PC-9 (cell line): ENCODE data around the gene SDR42E2. TPM values are rescaled to one million over a fixed set of nuclear protein-coding genes. Genes with fewer than 3 reads are reported as not detected.

Experiments used
- Bru-seq: library from RNA; stranded (reverse); fragments of 400-500 nt; gene quantifications from one replicate; lab custom pipeline; 2021; lab: Mats Ljungman, UMichigan
- BruChase-seq, 2 experiments: library from RNA; stranded (reverse); fragments of 400-500 nt; gene quantifications; one replicate each; lab custom pipeline; 2021; lab: Mats Ljungman, UMichigan
- BruUV-seq: library from RNA; stranded (reverse); fragments of 400-500 nt; replicated peaks from 2 replicates; lab custom pipeline; 2021; lab: Mats Ljungman, UMichigan
- CTCF ChIA-PET: fragments of 300-600 bp; sonication (Branson Sonifier 250); formaldehyde crosslinking; loops from one replicate; lab custom pipeline; 2022; ENCODE audit warnings: antibody characterized with exemption; lab: Charles Lee
- POLR2A ChIA-PET: fragments of 300-600 bp; sonication (Branson Sonifier 250); formaldehyde crosslinking; loops from one replicate; lab custom pipeline; 2022; ENCODE audit warnings: antibody characterized with exemption; ENCODE audit not compliant: unreplicated experiment; lab: Charles Lee
- DNase-seq, 2 experiments: peaks; one replicate each; pipeline versions ENCODE4 v3.0.0 to v3.0.0-alpha.2; 2015 to 2022; ENCODE audit warnings: mixed read lengths in 1 of 2
- H2AFZ ChIP-seq: fragments of 200-600 bp; sonication (generic); 2 replicates; pipeline ENCODE4 v1.8.1; 2017; ENCODE audit warnings: antibody characterized with exemption
- H3F3A ChIP-seq: fragments of 200-600 bp; sonication (generic); 2 replicates; pipeline ENCODE4 v1.8.1; 2017; ENCODE audit warnings: antibody characterized with exemption, mild to moderate bottlenecking, low read depth; ENCODE audit not compliant: insufficient read depth
- H3K27ac ChIP-seq: fragments of 200-600 bp; sonication (generic); 2 replicates; pipeline ENCODE4 v1.6.1; 2016; ENCODE audit warnings: mixed run types
- H3K27me3 ChIP-seq: fragments of 200-600 bp; sonication (generic); 2 replicates; pipeline ENCODE4 v1.6.1; 2016; ENCODE audit warnings: low read depth, mixed run types; ENCODE audit not compliant: insufficient read depth
- H3K36me3 ChIP-seq: fragments of 200-600 bp; sonication (generic); 2 replicates; pipeline ENCODE4 v1.6.1; 2016; ENCODE audit warnings: low read depth, mixed run types
- H3K4me1 ChIP-seq: fragments of 200-600 bp; sonication (generic); replicated peaks from 2 replicates; pipeline ENCODE4 v1.6.1; 2016; ENCODE audit warnings: mixed run types; ENCODE audit not compliant: insufficient read depth
- H3K4me2 ChIP-seq: fragments of 200-600 bp; sonication (generic); 2 replicates; pipeline ENCODE4 v1.6.1; 2017; ENCODE audit warnings: mixed run types
- H3K4me3 ChIP-seq: fragments of 200-600 bp; sonication (generic); 2 replicates; pipeline ENCODE4 v1.6.1; 2016; ENCODE audit warnings: mixed run types
- H3K79me2 ChIP-seq: fragments of 200-600 bp; sonication (generic); 2 replicates; pipeline ENCODE4 v1.6.1; 2017; ENCODE audit warnings: low read depth, mixed run types
- H3K9me2 ChIP-seq: fragments of 200-600 bp; sonication (generic); 2 replicates; pipeline ENCODE4 v1.8.1; 2017; ENCODE audit warnings: mild to moderate bottlenecking; ENCODE audit not compliant: insufficient read depth
- H3K9me3 ChIP-seq: fragments of 200-600 bp; sonication (generic); 2 replicates; pipeline ENCODE4 v1.8.1; 2016; ENCODE audit warnings: low read depth; ENCODE audit not compliant: insufficient read depth
- H4K20me1 ChIP-seq: fragments of 200-600 bp; sonication (generic); 2 replicates; pipeline ENCODE4 v1.8.1; 2017; ENCODE audit not compliant: insufficient read depth
- EZH2 ChIP-seq: fragments of 200-600 bp; sonication (generic); IDR thresholded peaks from 2 replicates; pipeline ENCODE4 v1.8.0; 2017; ENCODE audit warnings: antibody characterized with exemption, low read depth
- intact Hi-C: fragments of 100-400 bp; cut with micrococcal nuclease; formaldehyde crosslinking; loops from one replicate; pipeline ENCODE4 v1.10.0; 2022; ENCODE audit not compliant: unreplicated experiment
- long read RNA-seq: library from polyadenylated mRNA; stranded (forward); transcript quantifications from one replicate; pipeline ENCODE4 v2.0.0, GENCODE V29; 2022
- total RNA-seq: library from RNA; stranded (reverse); gene quantifications from 2 replicates; pipeline ENCODE4 v1.2.3, GENCODE V29; 2021
- TF ChIP-seq, protein P1 (sequence below): fragments of 200-600 bp; sonication (generic); conservative IDR thresholded peaks from 2 replicates; pipeline ENCODE4 v1.6.1; 2017; ENCODE audit warnings: mixed run types, antibody characterized with exemption, mild to moderate bottlenecking, moderate library complexity

The SDR42E2 gene
- not detected in 2 replicates for total RNA-seq
- percentile 12 among the genes with signal in this experiment for Bru-seq, nascent RNA
- BruChase-seq, experiment 1, labeled RNA remaining after a 2-hour chase: percentile 8 among the genes with signal in this experiment
- BruChase-seq, experiment 2, labeled RNA remaining after a 6-hour chase: percentile 2 among the genes with signal in this experiment
- long read RNA-seq: 0 reads

DNA sequence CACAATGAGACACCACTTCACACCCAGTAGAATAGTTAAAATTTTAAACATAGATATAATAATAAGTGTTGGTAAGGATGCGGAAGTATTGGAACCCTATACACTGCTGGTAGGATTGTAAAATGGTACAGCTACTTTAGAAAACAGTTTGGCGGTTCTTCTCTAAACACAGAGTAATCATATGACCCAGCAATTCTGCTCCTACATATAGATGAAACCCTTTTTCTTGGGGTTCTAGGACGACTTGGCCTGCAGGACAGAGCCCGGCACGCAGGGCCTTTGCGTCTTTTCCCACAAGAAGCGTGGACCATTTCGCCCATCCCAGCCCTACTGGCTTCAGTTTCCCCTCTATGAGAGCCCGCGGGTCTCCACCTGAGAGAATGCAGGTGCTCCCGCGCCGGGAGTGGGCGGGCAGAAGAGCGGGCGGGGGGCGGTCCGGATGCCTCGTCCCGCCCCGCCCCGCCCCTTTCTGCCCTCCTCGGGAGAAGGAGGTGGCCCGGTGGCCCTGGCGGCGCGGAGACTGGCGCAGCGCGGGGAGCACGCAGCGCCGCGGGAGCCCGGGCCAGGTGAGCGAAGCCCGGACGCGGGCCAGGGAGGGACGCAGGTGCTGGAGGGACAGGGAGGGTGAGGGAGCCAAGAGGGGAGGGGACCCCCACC lies at the start of gene SDR42E2:
Gene SDR42E2, plus strand, starts transcription at position 508 of the 657 bp plus-strand sequence. CDS start 3,077 bp downstream, outside the sequence.
- Histone ChIP-seq H3K36me3 (no peaks in the 10 kb centered on the region), H3K9me3 (no peaks in the 10 kb centered on the region), H4K20me1 (no peaks in the 10 kb centered on the region), H3K27ac (no peak within 1 kb of the TSS), H3K4me3 (no peak within 1 kb of the TSS), H3F3A (no peaks in the 10 kb centered on the region), H3K27me3 (peaks cover 14% of the 10 kb centered on the region; the same call in 1 of the 2 replicates), H3K4me2 (peak within 1 kb of the TSS; percentile 50), H3K4me1 (no peaks in the 10 kb centered on the region), H3K79me2 (no peaks in the 10 kb centered on the region), H3K9me2 (no peaks in the 10 kb centered on the region), H2AFZ (no peak within 1 kb of the TSS)
- TF ChIP-seq EZH2: no peak
- no TSS peak for BruUV-seq
- DNase-seq: peak in 1 of 2 experiments; percentile 41
- intact Hi-C loops: no loop called here
- CTCF ChIA-PET: no interaction called here
- POLR2A ChIA-PET: no interaction called here

DNA sequence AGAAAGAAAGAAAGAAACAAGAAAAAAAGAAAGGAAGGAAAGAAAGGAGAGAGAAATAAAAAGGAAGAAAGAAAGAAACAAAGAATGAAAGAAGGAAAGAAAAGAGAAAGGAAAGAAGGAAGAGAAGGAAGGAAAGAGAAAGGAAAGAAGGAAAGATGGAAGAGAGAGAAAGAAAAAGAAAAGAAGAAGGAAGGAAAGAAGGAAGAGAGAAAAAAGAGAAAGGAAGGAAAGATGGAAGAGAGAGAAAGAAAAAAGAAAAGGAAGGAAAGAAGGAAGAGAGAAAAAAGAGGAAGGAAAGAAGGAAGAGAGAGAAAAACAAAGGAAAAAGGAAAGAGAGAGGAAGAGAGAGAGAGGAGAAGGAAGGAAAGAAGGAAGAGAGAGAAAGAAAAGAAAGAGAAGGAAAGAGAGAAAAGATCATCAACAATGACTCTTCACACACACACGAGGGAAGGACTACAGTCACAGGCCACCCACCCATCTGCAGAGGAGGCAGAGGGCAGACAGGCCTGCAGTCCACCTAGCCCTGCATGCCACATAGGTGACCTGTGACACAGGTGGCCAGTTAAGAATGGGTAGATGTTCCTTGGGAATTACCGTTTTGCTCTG lies 46.1 kb upstream of the SDR42E2 start:
- no peaks in the 10 kb centered on the region for H3F3A ChIP-seq
- no peak overlapping the region for H2AFZ ChIP-seq
- CTCF ChIA-PET: no interaction called here
- no peaks in the 10 kb centered on the region for H3K4me1 ChIP-seq
- H3K79me2 ChIP-seq: no peaks in the 10 kb centered on the region
- intact Hi-C loops: no loop called here
- TF ChIP-seq, protein P1, sequence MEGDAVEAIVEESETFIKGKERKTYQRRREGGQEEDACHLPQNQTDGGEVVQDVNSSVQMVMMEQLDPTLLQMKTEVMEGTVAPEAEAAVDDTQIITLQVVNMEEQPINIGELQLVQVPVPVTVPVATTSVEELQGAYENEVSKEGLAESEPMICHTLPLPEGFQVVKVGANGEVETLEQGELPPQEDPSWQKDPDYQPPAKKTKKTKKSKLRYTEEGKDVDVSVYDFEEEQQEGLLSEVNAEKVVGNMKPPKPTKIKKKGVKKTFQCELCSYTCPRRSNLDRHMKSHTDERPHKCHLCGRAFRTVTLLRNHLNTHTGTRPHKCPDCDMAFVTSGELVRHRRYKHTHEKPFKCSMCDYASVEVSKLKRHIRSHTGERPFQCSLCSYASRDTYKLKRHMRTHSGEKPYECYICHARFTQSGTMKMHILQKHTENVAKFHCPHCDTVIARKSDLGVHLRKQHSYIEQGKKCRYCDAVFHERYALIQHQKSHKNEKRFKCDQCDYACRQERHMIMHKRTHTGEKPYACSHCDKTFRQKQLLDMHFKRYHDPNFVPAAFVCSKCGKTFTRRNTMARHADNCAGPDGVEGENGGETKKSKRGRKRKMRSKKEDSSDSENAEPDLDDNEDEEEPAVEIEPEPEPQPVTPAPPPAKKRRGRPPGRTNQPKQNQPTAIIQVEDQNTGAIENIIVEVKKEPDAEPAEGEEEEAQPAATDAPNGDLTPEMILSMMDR: no peak
- TF ChIP-seq EZH2: no peak
- no peaks in the 10 kb centered on the region for H3K9me3 ChIP-seq
- no peaks in the 10 kb centered on the region for H3K9me2 ChIP-seq
- no peak overlapping the region for H3K4me2 ChIP-seq
- no TSS peak for BruUV-seq
- H3K27me3 ChIP-seq: no peaks in the 10 kb centered on the region
- POLR2A ChIA-PET: no interaction called here
- H4K20me1 ChIP-seq: no peaks in the 10 kb centered on the region
- H3K27ac ChIP-seq: no peak overlapping the region
- DNase-seq: no peak
- H3K4me3 ChIP-seq: no peak overlapping the region
- no peaks in the 10 kb centered on the region for H3K36me3 ChIP-seq

DNA sequence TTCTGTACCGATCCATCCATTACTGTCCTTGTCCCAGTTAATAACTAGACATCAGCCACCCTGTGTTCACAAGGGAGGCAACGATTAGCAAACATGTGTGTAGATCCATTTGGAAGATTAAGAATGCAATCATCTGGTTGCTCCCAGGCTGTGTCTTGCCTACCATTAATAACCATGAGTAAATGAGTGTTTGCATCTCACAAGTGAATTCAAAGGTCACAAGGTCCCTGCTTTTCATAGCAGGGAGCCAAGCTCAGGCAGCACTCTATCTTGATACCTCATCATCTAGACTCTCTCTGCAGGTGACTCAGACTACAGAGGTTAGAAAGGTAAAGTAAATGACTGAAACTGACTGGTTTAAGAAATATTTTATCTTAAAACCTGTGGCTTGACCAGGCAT lies 44.7 kb upstream of the SDR42E2 start:
- H3F3A ChIP-seq: no peaks in the 10 kb centered on the region
- H3K27ac ChIP-seq: no peak overlapping the region
- no peak overlapping the region for H2AFZ ChIP-seq
- no peak for TF ChIP-seq EZH2
- TF ChIP-seq, protein P1: no peak
- no peaks in the 10 kb centered on the region for H3K36me3 ChIP-seq
- H3K9me3 ChIP-seq: no peaks in the 10 kb centered on the region
- ChIA-PET POLR2A (interaction anchor here (0.6 kb wide), 1 partner anchor 16 kb away, joined by 5 read pairs; no protein-coding TSS in a partner anchor), CTCF (no interaction called here)
- DNase-seq: peak in 1 of 2 experiments; percentile 72
- no peaks in the 10 kb centered on the region for H4K20me1 ChIP-seq
- H3K4me2 ChIP-seq: no peak overlapping the region
- BruUV-seq: no TSS peak
- no peaks in the 10 kb centered on the region for H3K4me1 ChIP-seq
- H3K27me3 ChIP-seq: no peaks in the 10 kb centered on the region
- intact Hi-C loops: no loop called here
- H3K9me2 ChIP-seq: no peaks in the 10 kb centered on the region
- no peak overlapping the region for H3K4me3 ChIP-seq
- no peaks in the 10 kb centered on the region for H3K79me2 ChIP-seq
